GM19467 (cell line): Measurements from ENCODE around the gene RXRA.

ENCODE experiments used
- ATAC-seq: cut with Tn5 transposase; IDR thresholded peaks from one replicate; pipeline ENCODE4 v1.9.1; 2021; ENCODE audit warnings: mild to moderate bottlenecking, moderate library complexity; ENCODE audit not compliant: unreplicated experiment

Gene RXRA

GRCh38 chr9:134395002-134395517 is 68.8 kb downstream of the RXRA start:
- no peak for ATAC-seq

GRCh38 chr9:134395737-134396257 is 69.5 kb downstream of the RXRA start:
- no peak for ATAC-seq

GRCh38 chr9:134396258-134396742 is 70.0 kb downstream of the RXRA start:
- ATAC-seq = no peak

GRCh38 chr9:134396825-134397224 is 70.6 kb downstream of the RXRA start:
- no peak for ATAC-seq

GRCh38 chr9:134398756-134399155 is 72.5 kb downstream of the RXRA start:
- ATAC-seq = no peak

GRCh38 chr9:134399435-134400056 is 73.3 kb downstream of the RXRA start:
- ATAC-seq = no peak

- no peak for ATAC-seq
Measured at GRCh38 chr9:134400283-134400682, 74.0 kb downstream of the RXRA start.

GRCh38 chr9:134401391-134401790 is 75.1 kb downstream of the RXRA start:
- ATAC-seq = no peak

GRCh38 chr9:134402182-134402581 is 75.9 kb downstream of the RXRA start:
- ATAC-seq = no peak

- no peak for ATAC-seq
Measured at GRCh38 chr9:134403292-134403681, 77.0 kb downstream of the RXRA start.

GRCh38 chr9:134403682-134404301 is 77.5 kb downstream of the RXRA start:
- no peak for ATAC-seq

- ATAC-seq = no peak
Measured at GRCh38 chr9:134404376-134405358, 78.4 kb downstream of the RXRA start.

GRCh38 chr9:134405527-134405926 is 79.3 kb downstream of the RXRA start:
- no peak for ATAC-seq

GRCh38 chr9:134406366-134407120 is 80.3 kb downstream of the RXRA start:
- ATAC-seq = no peak

- ATAC-seq = peak; percentile 65
Measured at GRCh38 chr9:134407121-134407779, 81.0 kb downstream of the RXRA start.

GRCh38 chr9:134408389-134408788 is 82.1 kb downstream of the RXRA start:
- no peak for ATAC-seq

- ATAC-seq = no peak
Measured at GRCh38 chr9:134408939-134409737, 82.9 kb downstream of the RXRA start.

GRCh38 chr9:134410071-134410834 is 84.0 kb downstream of the RXRA start:
- ATAC-seq = no peak
